Ishikawa (cell line): Measurements from ENCODE around the gene AP4S1.

Experiments used
- CREB1 ChIP-seq: IDR thresholded peaks from 2 replicates; pipeline ENCODE4 v1.6.1; 2012; ENCODE audit warnings: low read depth
- EP300 ChIP-seq: IDR thresholded peaks from 2 replicates; pipeline ENCODE4 v1.6.1; 2012; ENCODE audit warnings: borderline replicate concordance
- FOXM1 ChIP-seq: IDR thresholded peaks from 2 replicates; pipeline ENCODE4 v1.6.1; 2012; ENCODE audit warnings: low read depth, borderline replicate concordance
- MAX ChIP-seq: IDR thresholded peaks from 2 replicates; pipeline ENCODE4 v1.6.1; 2012
- NFIC ChIP-seq: IDR thresholded peaks from 2 replicates; pipeline ENCODE4 v1.6.1; 2012
- RAD21 ChIP-seq: IDR thresholded peaks from 2 replicates; pipeline ENCODE4 v1.6.1; 2012; ENCODE audit warnings: low read depth
- REST ChIP-seq: IDR thresholded peaks from 2 replicates; pipeline ENCODE4 v1.6.1; 2012; ENCODE audit warnings: low read depth, mild to moderate bottlenecking
- TAF1 ChIP-seq: IDR thresholded peaks from 2 replicates; pipeline ENCODE4 v1.6.1; 2012; ENCODE audit warnings: low read depth, mild to moderate bottlenecking
- TCF12 ChIP-seq: IDR thresholded peaks from 2 replicates; pipeline ENCODE4 v1.6.1; 2012; ENCODE audit warnings: low read depth
- TEAD4 ChIP-seq: IDR thresholded peaks from 2 replicates; pipeline ENCODE4 v1.6.1; 2012
- USF1 ChIP-seq: IDR thresholded peaks from 2 replicates; pipeline ENCODE4 v1.6.1; 2012
- YY1 ChIP-seq: IDR thresholded peaks from 2 replicates; pipeline ENCODE4 v1.6.1; 2012; ENCODE audit warnings: low read depth

GRCh38 chr14:31138301-31138700 is 112.9 kb downstream of the AP4S1 start:
- TF ChIP-seq RAD21 = no peak
- TF ChIP-seq TCF12 = no peak
- no peak for TF ChIP-seq TAF1
- no peak for TF ChIP-seq USF1
- no peak for TF ChIP-seq REST
- TF ChIP-seq CREB1 = no peak
- TF ChIP-seq EP300 = no peak
- TF ChIP-seq TEAD4 = no peak
- TF ChIP-seq FOXM1 = no peak
- TF ChIP-seq MAX = no peak
- no peak for TF ChIP-seq NFIC
- TF ChIP-seq YY1 = no peak
